ENCODE data around the gene TRIM44. TPM values are rescaled to one million over a fixed set of nuclear protein-coding genes. Genes with fewer than 3 reads are reported as not detected.
A peak's percentile ranks its signal among the peaks of the same experiment; 100 is the strongest.

TRIM44 gene, protein sequence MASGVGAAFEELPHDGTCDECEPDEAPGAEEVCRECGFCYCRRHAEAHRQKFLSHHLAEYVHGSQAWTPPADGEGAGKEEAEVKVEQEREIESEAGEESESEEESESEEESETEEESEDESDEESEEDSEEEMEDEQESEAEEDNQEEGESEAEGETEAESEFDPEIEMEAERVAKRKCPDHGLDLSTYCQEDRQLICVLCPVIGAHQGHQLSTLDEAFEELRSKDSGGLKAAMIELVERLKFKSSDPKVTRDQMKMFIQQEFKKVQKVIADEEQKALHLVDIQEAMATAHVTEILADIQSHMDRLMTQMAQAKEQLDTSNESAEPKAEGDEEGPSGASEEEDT
- total RNA-seq = 10 to 100 TPM; 43.0 to 83.6 (median 43.9) TPM
- long read RNA-seq, donor 1, full-length matches to known transcripts = 161 of 181 reads
- long read RNA-seq, donor 1, partial matches to known transcripts = 5 of 181 reads
- long read RNA-seq, donor 1, other reads (novel, unspliced or antisense) = 15 of 181 reads
- long read RNA-seq, donor 2, full-length matches to known transcripts = 1 of 5 reads
- long read RNA-seq, donor 2, partial matches to known transcripts = 0 of 5 reads
- long read RNA-seq, donor 2, other reads (novel, unspliced or antisense) = 4 of 5 reads

DNA sequence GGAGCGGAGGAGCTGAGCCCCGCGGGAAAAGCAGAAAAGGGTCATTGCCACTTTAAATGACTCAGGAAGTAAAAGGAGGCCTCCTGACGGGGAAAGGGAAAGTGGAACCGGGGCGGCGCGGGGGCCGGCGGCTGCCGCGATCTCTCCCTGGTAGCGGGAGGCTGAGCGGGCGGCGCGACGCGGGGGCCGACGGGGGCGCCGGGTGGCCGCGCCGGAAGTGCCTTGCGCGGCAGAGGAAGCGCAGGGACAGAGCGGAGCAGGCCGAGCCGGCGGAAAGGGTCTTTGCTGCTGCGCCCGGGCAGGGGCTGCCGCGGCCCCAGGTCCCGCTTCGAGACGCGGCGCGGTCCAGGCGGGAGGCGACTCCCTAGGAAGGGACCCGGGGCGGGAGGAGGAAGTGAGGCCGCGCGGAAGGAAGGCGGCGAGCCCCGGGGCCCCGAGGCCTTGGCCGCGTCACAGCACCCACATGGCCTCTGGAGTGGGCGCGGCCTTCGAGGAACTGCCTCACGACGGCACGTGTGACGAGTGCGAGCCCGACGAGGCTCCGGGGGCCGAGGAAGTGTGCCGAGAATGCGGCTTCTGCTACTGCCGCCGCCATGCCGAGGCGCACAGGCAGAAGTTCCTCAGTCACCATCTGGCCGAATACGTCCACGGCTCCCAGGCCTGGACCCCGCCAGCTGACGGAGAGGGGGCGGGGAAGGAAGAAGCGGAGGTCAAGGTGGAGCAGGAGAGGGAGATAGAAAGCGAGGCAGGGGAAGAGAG is at the start of gene TRIM44:
TSS of gene TRIM44 (plus strand) at position 127 of the 759 bp plus-strand sequence. CDS start at position 464, 337 bp downstream.
- TF ChIP-seq, protein P1, sequence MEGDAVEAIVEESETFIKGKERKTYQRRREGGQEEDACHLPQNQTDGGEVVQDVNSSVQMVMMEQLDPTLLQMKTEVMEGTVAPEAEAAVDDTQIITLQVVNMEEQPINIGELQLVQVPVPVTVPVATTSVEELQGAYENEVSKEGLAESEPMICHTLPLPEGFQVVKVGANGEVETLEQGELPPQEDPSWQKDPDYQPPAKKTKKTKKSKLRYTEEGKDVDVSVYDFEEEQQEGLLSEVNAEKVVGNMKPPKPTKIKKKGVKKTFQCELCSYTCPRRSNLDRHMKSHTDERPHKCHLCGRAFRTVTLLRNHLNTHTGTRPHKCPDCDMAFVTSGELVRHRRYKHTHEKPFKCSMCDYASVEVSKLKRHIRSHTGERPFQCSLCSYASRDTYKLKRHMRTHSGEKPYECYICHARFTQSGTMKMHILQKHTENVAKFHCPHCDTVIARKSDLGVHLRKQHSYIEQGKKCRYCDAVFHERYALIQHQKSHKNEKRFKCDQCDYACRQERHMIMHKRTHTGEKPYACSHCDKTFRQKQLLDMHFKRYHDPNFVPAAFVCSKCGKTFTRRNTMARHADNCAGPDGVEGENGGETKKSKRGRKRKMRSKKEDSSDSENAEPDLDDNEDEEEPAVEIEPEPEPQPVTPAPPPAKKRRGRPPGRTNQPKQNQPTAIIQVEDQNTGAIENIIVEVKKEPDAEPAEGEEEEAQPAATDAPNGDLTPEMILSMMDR (IDR thresholded peaks at IDR 0.05) = no peak
- H3K9me3 ChIP-seq = peaks cover 7% of the 10 kb centered on the region
- H3K4me3 ChIP-seq = peak within 1 kb of the TSS; percentile 57
- peak; percentile 95 for ATAC-seq
- DNase-seq = peak; percentile 87 to 91 (median 89)
- peaks cover 7% of the 10 kb centered on the region for H3K4me1 ChIP-seq (ENCODE audit: low read depth)
- H3K36me3 ChIP-seq (ENCODE audit: low read depth) = no peaks in the 10 kb centered on the region
- intact Hi-C loops (cut with DNase I, micrococcal nuclease) = no loop called here

DNA sequence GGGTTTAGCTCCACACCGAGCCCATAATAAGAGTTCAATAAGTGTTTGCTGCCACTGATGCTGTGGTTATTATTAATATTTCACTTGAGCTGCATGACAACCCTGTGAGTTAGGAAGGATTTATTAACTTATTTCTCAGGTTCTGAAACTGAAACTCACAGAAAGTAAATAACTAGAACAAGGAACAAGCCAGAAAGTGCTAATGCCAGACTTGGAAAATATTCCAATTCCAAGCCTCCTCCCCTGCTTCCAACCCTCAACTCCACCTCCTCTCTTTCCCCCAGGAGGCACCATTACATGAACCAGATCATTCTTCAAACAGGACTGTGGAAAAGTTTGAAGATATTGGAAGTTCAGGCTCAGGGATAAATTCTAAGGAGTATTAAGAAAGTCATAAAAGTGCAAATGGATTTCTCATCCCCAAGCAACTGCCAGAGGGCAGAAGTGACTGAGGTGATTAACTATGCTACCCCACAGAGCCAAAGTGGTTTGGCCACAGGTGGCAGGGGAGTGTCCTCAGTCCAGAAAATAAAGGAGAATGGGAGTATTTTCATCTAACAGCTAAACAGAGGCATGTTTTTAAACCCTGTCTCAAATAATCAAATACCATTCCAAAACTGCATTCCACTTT is 47.5 kb upstream of the TRIM44 start:
- intact Hi-C loops (cut with DNase I, micrococcal nuclease) = loop anchor here in 1 of 2 donors (5.0 kb wide), 1 partner anchor 652 kb away; no protein-coding TSS in a partner anchor
- peaks cover 10% of the 10 kb centered on the region for H3K4me1 ChIP-seq (ENCODE audit: low read depth)
- TF ChIP-seq, protein P1 (IDR thresholded peaks at IDR 0.05) = no peak
- no peak for DNase-seq
- no peaks in the 10 kb centered on the region for H3K36me3 ChIP-seq (ENCODE audit: low read depth)
- H3K9me3 ChIP-seq = no peaks in the 10 kb centered on the region
- ATAC-seq = no peak
- no peak overlapping the region for H3K4me3 ChIP-seq

DNA sequence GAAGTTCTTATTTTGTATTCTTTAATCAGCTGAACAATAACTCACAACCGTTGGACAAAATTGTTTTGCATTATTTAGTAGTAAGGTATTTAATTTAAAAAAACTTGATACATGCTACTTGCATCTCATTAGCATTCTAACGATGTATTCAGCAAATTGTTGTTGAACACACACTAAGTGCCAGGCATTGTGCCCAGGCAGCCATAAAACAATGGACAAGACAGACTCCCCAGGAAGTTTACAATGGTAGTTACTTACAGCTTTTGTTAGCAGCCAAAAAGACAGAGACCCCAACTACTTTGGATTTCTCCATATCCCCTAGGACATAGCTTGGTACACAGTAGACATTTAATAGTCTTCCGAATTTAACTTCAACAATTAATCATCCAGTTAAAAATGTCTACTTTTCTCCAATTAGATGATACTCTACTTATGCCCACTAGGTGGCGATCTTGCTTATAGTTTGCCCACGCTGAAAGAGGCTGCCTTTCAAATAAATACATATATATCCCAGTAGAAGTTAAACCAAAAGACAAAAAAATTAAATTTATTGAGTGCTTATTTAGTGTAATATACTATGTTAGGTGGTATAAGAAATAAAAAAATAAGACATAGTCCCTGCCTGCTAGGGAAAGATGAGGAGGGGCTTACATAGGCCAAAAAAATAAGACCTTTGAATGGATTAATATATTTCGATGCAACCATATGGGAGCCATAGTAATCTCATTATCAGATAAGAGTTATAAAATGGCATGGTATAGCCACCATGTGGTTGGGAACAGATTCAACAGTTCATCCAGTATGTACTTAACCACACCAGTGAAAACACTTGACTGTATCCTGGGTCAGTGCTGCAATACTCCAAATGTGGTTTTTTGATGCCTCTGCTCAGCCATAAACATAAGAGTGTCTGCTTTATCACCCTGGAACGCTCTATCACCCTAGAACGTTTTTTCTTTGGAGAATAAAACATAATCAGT is 46.4 kb upstream of the TRIM44 start:
- DNase-seq (peak in 1 of 3 donors; percentile 27), ATAC-seq (peak; percentile 41)
- no peak overlapping the region for H3K4me3 ChIP-seq
- H3K4me1 ChIP-seq (ENCODE audit: low read depth) = peaks cover 10% of the 10 kb centered on the region
- intact Hi-C loops (cut with DNase I, micrococcal nuclease) = loop anchor here in 1 of 2 donors (5.0 kb wide), 1 partner anchor 651 kb away; no protein-coding TSS in a partner anchor
- no peaks in the 10 kb centered on the region for H3K36me3 ChIP-seq (ENCODE audit: low read depth)
- H3K9me3 ChIP-seq = no peaks in the 10 kb centered on the region
- TF ChIP-seq, protein P1 (IDR thresholded peaks at IDR 0.05) = peak; percentile 46

DNA sequence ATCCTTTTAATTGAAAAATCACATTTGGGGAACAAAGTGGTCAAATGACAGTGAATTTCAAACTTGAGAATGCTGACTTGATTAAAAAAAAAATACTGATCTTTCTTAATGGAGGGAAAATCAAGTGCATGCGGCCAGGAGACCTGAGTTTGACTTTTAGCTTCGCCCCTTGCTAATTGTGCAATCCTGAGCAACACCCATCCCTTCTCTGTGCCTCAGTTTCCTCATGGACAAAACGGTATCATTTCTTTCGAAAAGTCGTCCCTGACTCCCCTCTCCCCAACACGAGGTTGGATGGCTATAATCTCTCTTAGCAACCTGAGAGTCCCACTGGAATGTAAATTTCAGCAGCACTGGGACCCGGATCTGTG is 45.3 kb upstream of the TRIM44 start:
- Histone ChIP-seq H3K4me1 (ENCODE audit: low read depth) (peaks cover 13% of the 10 kb centered on the region), H3K9me3 (no peaks in the 10 kb centered on the region), H3K4me3 (no peak overlapping the region), H3K36me3 (ENCODE audit: low read depth) (no peaks in the 10 kb centered on the region)
- intact Hi-C loops (cut with DNase I, micrococcal nuclease) = loop anchor here in 1 of 2 donors (5.0 kb wide), 1 partner anchor 650 kb away; no protein-coding TSS in a partner anchor
- no peak for DNase-seq
- TF ChIP-seq, protein P1 (IDR thresholded peaks at IDR 0.05) = no peak
- ATAC-seq = no peak
